Kidney epithelial cell (primary cell): Measurements from ENCODE around the gene PCBP3. TPM values are rescaled to one million over a fixed set of nuclear protein-coding genes. Genes with fewer than 3 reads are reported as not detected.

Source experiments
- DNase-seq: peaks from one replicate; pipeline ENCODE4 v3.0.0-alpha.2; 2010; ENCODE audit warnings: low read depth
- H3K27me3 ChIP-seq: 2 replicates; pipeline ENCODE4 v1.6.0; 2011; ENCODE audit warnings: low read length; ENCODE audit not compliant: control insufficient read depth, insufficient read depth
- H3K36me3 ChIP-seq: 2 replicates; pipeline ENCODE4 v1.5.1; 2011; ENCODE audit warnings: low read length; ENCODE audit not compliant: control insufficient read depth, insufficient read depth
- H3K4me3 ChIP-seq: 2 replicates; pipeline ENCODE4 v1.5.1; 2011; ENCODE audit warnings: low read depth, mild to moderate bottlenecking, control low read depth, low read length
- total RNA-seq: library from RNA; depleted of rRNA; stranded (reverse); fragments of >200 nt; gene quantifications from 2 replicates; pipeline ENCODE4 v1.2.3, GENCODE V29; 2015
- TF ChIP-seq, protein P1 (sequence below): IDR thresholded peaks from 2 replicates; pipeline ENCODE4 v1.5.1; 2011; ENCODE audit warnings: mild to moderate bottlenecking, moderate library complexity, low read length, control low read depth, inconsistent platforms; ENCODE audit not compliant: insufficient read depth, poor library complexity, severe bottlenecking

Gene PCBP3
- total RNA-seq, 1 donor from 2014 or later, result 1.3 TPM

DNA sequence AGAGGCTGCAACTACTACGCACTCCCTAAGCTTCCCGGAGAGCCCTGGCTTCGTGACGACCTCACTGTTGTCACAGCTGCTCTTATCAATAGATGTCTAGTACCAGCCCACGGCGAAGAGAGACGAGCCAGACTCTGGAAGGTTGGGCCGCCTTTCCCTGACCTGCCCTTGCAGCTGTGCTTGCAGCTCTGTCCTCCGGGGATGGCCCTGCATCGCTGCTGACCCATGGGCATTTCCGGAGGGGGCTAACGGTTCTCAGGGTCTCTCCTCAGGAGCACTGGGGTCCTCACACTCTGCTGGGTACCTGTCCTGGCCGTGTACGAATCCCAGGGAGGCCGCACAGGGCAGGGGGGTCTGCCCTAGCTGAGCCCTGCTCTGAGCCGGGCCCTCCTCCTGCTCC, 244.3 kb downstream of the PCBP3 start:
- no peaks in the 10 kb centered on the region for H3K36me3 ChIP-seq
- H3K27me3 ChIP-seq, result peaks cover 34% of the 10 kb centered on the region
- DNase-seq, result no peak
- no peak overlapping the region for H3K4me3 ChIP-seq
- TF ChIP-seq, protein P1, sequence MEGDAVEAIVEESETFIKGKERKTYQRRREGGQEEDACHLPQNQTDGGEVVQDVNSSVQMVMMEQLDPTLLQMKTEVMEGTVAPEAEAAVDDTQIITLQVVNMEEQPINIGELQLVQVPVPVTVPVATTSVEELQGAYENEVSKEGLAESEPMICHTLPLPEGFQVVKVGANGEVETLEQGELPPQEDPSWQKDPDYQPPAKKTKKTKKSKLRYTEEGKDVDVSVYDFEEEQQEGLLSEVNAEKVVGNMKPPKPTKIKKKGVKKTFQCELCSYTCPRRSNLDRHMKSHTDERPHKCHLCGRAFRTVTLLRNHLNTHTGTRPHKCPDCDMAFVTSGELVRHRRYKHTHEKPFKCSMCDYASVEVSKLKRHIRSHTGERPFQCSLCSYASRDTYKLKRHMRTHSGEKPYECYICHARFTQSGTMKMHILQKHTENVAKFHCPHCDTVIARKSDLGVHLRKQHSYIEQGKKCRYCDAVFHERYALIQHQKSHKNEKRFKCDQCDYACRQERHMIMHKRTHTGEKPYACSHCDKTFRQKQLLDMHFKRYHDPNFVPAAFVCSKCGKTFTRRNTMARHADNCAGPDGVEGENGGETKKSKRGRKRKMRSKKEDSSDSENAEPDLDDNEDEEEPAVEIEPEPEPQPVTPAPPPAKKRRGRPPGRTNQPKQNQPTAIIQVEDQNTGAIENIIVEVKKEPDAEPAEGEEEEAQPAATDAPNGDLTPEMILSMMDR, result no peak

DNA sequence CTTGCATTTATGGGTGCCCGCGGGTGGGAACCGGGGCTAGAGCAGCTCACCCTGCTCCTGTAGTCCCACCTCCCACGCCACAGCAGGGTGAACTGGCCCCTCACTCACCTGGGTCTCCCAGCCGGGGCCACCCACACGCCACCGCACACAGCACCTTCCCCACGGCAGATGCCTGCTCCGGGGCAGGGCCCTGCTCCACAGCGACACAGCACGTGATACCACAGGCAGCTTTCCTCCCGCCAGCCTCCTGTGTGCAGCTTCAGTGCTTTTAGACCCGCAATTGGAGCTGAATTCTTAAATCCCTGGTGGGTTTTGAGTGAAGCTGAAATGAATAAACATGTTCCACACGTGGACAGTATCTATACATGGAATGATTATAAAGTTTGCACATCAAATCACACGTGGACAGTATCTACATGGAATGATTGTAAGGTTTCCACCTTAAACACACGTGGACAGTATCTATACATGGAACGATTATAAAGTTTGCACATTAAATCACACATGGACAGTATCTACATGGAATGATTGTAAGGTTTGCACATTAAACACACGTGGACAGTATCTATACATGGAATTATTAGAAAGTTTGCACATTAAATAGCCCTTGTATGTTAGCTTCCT, 245.0 kb downstream of the PCBP3 start:
- no peaks in the 10 kb centered on the region for H3K36me3 ChIP-seq
- no peak overlapping the region for H3K4me3 ChIP-seq
- TF ChIP-seq, protein P1, result no peak
- no peak for DNase-seq
- peaks cover 34% of the 10 kb centered on the region for H3K27me3 ChIP-seq

DNA sequence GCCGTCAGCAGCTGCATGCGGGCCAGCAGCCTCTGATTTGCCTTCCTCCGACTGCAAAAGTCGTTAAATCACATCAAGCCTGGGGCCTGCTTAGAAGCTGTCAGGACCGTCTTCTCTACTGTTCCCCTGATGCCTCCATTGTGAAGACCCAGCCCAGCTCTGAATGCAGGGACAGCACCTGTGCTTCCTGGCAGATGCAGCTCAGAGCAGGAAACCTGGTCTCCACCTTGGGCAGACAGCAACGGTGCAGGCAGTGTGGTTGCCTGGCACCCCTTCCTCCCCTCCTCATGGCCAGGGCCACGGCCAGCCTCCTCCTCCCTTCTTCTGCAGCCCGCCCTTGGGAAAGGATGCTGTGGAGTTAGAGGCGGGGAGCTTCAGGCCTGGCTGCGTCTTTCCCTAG, 245.7 kb downstream of the PCBP3 start:
- Histone ChIP-seq H3K36me3 (no peaks in the 10 kb centered on the region), H3K27me3 (peaks cover 37% of the 10 kb centered on the region), H3K4me3 (no peak overlapping the region)
- no peak for DNase-seq
- TF ChIP-seq, protein P1, result no peak

DNA sequence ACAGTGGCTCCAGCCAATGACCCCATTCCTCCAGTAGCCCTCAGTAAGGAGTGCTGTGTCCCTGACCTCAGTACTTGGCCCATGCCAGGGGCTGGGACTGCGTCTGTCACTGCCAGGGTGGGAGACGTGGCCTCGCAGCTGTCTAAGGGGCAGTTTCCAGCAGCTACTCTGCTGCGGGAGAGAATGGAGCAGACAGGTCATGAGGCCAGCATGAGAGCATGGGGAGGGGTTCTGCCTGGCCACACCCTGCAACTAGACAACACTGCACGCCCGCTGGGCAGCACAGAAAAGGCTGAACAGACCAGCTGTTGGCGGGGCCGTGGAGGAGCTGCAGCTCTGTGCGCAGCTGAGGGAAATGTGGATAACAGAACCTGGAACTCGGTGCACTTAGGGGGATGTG, 246.4 kb downstream of the PCBP3 start:
- H3K36me3 ChIP-seq, result no peaks in the 10 kb centered on the region
- H3K4me3 ChIP-seq, result no peak overlapping the region
- TF ChIP-seq, protein P1, result no peak
- DNase-seq, result no peak
- H3K27me3 ChIP-seq, result peaks cover 37% of the 10 kb centered on the region

DNA sequence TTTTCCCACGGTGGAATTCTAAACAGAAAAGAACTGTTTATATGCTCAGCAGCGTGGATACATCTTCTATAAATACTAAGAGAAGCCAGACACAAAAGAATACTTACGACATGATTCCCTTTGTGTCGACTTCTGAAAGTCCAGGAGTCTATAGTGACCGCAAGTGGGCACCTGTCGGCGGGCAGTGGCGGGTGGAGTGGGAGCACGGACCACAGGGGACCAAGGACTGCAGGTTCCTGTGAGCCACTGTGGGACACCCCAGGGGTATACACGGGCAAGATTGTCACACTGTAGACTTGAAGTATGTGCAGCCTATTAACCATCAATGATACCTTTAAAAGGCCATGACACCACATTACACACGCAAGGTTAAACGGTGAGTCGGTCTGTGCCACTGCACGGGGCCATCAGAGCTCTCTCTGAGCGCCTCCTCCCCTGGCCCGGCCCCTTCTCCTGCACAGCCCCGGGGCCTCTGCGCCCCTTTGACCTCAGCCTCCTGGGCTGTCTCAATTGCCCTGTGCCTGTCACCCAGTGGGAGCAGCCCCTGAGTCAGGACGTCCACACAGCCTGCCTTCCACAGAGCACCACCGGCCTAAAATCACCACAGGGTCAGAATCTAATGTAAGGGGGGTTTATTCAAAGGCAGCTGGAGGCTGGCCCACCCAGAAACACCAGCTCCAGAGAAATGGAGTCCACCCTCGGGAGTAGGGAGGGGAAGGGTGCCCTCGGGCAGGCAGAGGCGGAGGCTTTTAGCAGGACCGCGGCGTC, 248.0 kb downstream of the PCBP3 start:
- TF ChIP-seq, protein P1, result no peak
- no peak for DNase-seq
- Histone ChIP-seq H3K4me3 (no peak overlapping the region), H3K27me3 (peaks cover 37% of the 10 kb centered on the region), H3K36me3 (no peaks in the 10 kb centered on the region)
